ENCODE measurements around the gene PLLP.

PLLP gene

GRCh38 chr16:57226701-57227621 lies 57.5 kb downstream of the PLLP start:
- DNase-seq (ENCODE audit: low spot score) (no peak), ATAC-seq (ENCODE audit: low read depth) (no peak)
- peaks cover 5% of the 10 kb centered on the region for H3K4me1 ChIP-seq (ENCODE audit: insufficient read depth, poor library complexity, severe bottlenecking)
- H3K27me3 ChIP-seq (ENCODE audit: insufficient read depth, poor library complexity, severe bottlenecking) = no peaks in the 10 kb centered on the region
- no peak overlapping the region for H3K4me3 ChIP-seq (ENCODE audit: severe bottlenecking)
- no peaks in the 10 kb centered on the region for H3K9me3 ChIP-seq (ENCODE audit: severe bottlenecking)
- no peak for TF ChIP-seq CTCF (IDR thresholded peaks at IDR 0.05; ENCODE audit: poor library complexity, severe bottlenecking)
- H3K36me3 ChIP-seq (ENCODE audit: low read depth) = peaks cover 95% of the 10 kb centered on the region
- H3K27ac ChIP-seq (ENCODE audit: poor library complexity, severe bottlenecking) = no peak overlapping the region

GRCh38 chr16:57225978-57226377 lies 58.5 kb downstream of the PLLP start:
- no peaks in the 10 kb centered on the region for H3K27me3 ChIP-seq (ENCODE audit: insufficient read depth, poor library complexity, severe bottlenecking)
- peaks cover 5% of the 10 kb centered on the region for H3K4me1 ChIP-seq (ENCODE audit: insufficient read depth, poor library complexity, severe bottlenecking)
- TF ChIP-seq CTCF (IDR thresholded peaks at IDR 0.05; ENCODE audit: poor library complexity, severe bottlenecking) = no peak
- H3K36me3 ChIP-seq (ENCODE audit: low read depth) = peaks cover 95% of the 10 kb centered on the region
- DNase-seq (ENCODE audit: low spot score) = no peak
- H3K9me3 ChIP-seq (ENCODE audit: severe bottlenecking) = no peaks in the 10 kb centered on the region
- H3K27ac ChIP-seq (ENCODE audit: poor library complexity, severe bottlenecking) = no peak overlapping the region
- no peak overlapping the region for H3K4me3 ChIP-seq (ENCODE audit: severe bottlenecking)
- ATAC-seq (ENCODE audit: low read depth) = no peak

GRCh38 chr16:57224651-57225335 lies 59.7 kb downstream of the PLLP start:
- Histone ChIP-seq H3K27ac (ENCODE audit: poor library complexity, severe bottlenecking) (no peak overlapping the region), H3K4me3 (ENCODE audit: severe bottlenecking) (no peak overlapping the region), H3K9me3 (ENCODE audit: severe bottlenecking) (no peaks in the 10 kb centered on the region), H3K27me3 (ENCODE audit: insufficient read depth, poor library complexity, severe bottlenecking) (no peaks in the 10 kb centered on the region), H3K36me3 (ENCODE audit: low read depth) (peaks cover 96% of the 10 kb centered on the region), H3K4me1 (ENCODE audit: insufficient read depth, poor library complexity, severe bottlenecking) (peaks cover 5% of the 10 kb centered on the region)
- ATAC-seq (ENCODE audit: low read depth) (no peak), DNase-seq (ENCODE audit: low spot score) (no peak)
- no peak for TF ChIP-seq CTCF (IDR thresholded peaks at IDR 0.05; ENCODE audit: poor library complexity, severe bottlenecking)

- H3K4me1 ChIP-seq (ENCODE audit: insufficient read depth, poor library complexity, severe bottlenecking) = peaks cover 5% of the 10 kb centered on the region
- no peak for DNase-seq (ENCODE audit: low spot score)
- TF ChIP-seq CTCF (IDR thresholded peaks at IDR 0.05; ENCODE audit: poor library complexity, severe bottlenecking) = no peak
- peaks cover 98% of the 10 kb centered on the region for H3K36me3 ChIP-seq (ENCODE audit: low read depth)
- no peaks in the 10 kb centered on the region for H3K27me3 ChIP-seq (ENCODE audit: insufficient read depth, poor library complexity, severe bottlenecking)
- ATAC-seq (ENCODE audit: low read depth) = no peak
- no peak overlapping the region for H3K4me3 ChIP-seq (ENCODE audit: severe bottlenecking)
- no peaks in the 10 kb centered on the region for H3K9me3 ChIP-seq (ENCODE audit: severe bottlenecking)
- no peak overlapping the region for H3K27ac ChIP-seq (ENCODE audit: poor library complexity, severe bottlenecking)
Observed at GRCh38 chr16:57223057-57223456, 61.4 kb downstream of the PLLP start.

All from RWPE2 (cell line).